Vagina (tissue), 2 donors: Measurements from ENCODE around the gene MB. TPM values are rescaled to one million over a fixed set of nuclear protein-coding genes. Genes with fewer than 3 reads are reported as not detected.
A peak's percentile ranks its signal among the peaks of the same experiment; 100 is the strongest.

Experiments used
- DNase-seq, 2 donors: peaks; one replicate each; pipeline ENCODE4 v3.0.0-alpha.2; 2017; ENCODE audit errors: extremely low spot score in 2 of 2
- H3K27ac ChIP-seq: fragments of 200-600 bp; sonication (generic); one replicate; pipeline ENCODE4 v1.5.1; 2019
- H3K27me3 ChIP-seq: fragments of 200-600 bp; sonication (generic); one replicate; pipeline ENCODE4 v1.5.1; 2019
- H3K36me3 ChIP-seq, 2 donors: fragments of 200-600 bp; sonication (generic); one replicate each; pipeline ENCODE4 v1.5.1; 2017 to 2019
- H3K4me1 ChIP-seq: fragments of 200-600 bp; sonication (generic); one replicate; pipeline ENCODE4 v1.5.1; 2019
- H3K4me3 ChIP-seq, 2 donors: fragments of 200-600 bp; sonication (generic); 1 replicate in 1 of 2; 2 replicates in 1 of 2; pipeline ENCODE4 v1.5.1; 2016 to 2019
- H3K9me3 ChIP-seq: fragments of 200-600 bp; sonication (generic); one replicate; pipeline ENCODE4 v1.5.1; 2019
- CTCF ChIP-seq, 3 experiments: fragments of 450-650 bp in 2 of 3; fragments of 200-600 bp in 1 of 3; sonication (generic) in 1 of 3; IDR thresholded peaks; one replicate each; pipeline ENCODE4 v1.5.1; 2017 to 2019; ENCODE audit warnings: antibody characterized with exemption in 3 of 3, mild to moderate bottlenecking in 2 of 3, moderate library complexity in 2 of 3
- POLR2A ChIP-seq, 2 donors: fragments of 450-650 bp; IDR thresholded peaks; one replicate each; pipeline ENCODE4 v1.6.1; 2017; ENCODE audit warnings: antibody characterized with exemption in 2 of 2, mild to moderate bottlenecking in 2 of 2, moderate library complexity in 2 of 2
- POLR2AphosphoS5 ChIP-seq, 2 donors: sonication (generic); formaldehyde crosslinking; IDR thresholded peaks; one replicate each; pipeline ENCODE4 v1.9.0; 2017; ENCODE audit warnings: antibody characterized with exemption in 2 of 2, mild to moderate bottlenecking in 2 of 2, low read depth in 1 of 2; ENCODE audit not compliant: insufficient read depth in 1 of 2
- intact Hi-C: fragments of 100-400 bp; cut with DNase I; formaldehyde crosslinking; loops from one replicate; pipeline ENCODE4 v1.15.1; 2023
- total RNA-seq: library from RNA; depleted of rRNA; stranded (reverse); fragments of >200 nt; gene quantifications from one replicate; pipeline ENCODE4 v1.2.3, GENCODE V29; 2016

The MB gene
- total RNA-seq, 1 donor from 2014 or later, result not detected

- no peak overlapping the region for H3K4me3 ChIP-seq
- intact Hi-C loops, result no loop called here
- TF ChIP-seq POLR2A (IDR thresholded peaks at IDR 0.05), result no peak
- TF ChIP-seq POLR2AphosphoS5 (IDR thresholded peaks at IDR 0.05; ENCODE audit: insufficient read depth in 1 of 2, low read depth in 1 of 2), result no peak
- TF ChIP-seq CTCF (IDR thresholded peaks at IDR 0.05), result no peak
- peaks cover 36% of the 10 kb centered on the region for H3K4me1 ChIP-seq
- H3K9me3 ChIP-seq, result no peaks in the 10 kb centered on the region
- H3K27me3 ChIP-seq, result no peaks in the 10 kb centered on the region
- no peak overlapping the region for H3K27ac ChIP-seq
- H3K36me3 ChIP-seq, result no peaks in the 10 kb centered on the region
- peak in 1 of 2 donors; percentile 61 for DNase-seq
Measured at GRCh38 chr22:35641494-35642120, 24.5 kb upstream of the MB start.

GRCh38 chr22:35638410-35638809 lies 21.3 kb upstream of the MB start:
- H3K27me3 ChIP-seq, result no peaks in the 10 kb centered on the region
- H3K4me1 ChIP-seq, result peaks cover 36% of the 10 kb centered on the region
- no peak for TF ChIP-seq POLR2A (IDR thresholded peaks at IDR 0.05)
- no peak for TF ChIP-seq CTCF (IDR thresholded peaks at IDR 0.05)
- TF ChIP-seq POLR2AphosphoS5 (IDR thresholded peaks at IDR 0.05; ENCODE audit: insufficient read depth in 1 of 2, low read depth in 1 of 2), result peak; percentile 57 to 83
- no peaks in the 10 kb centered on the region for H3K9me3 ChIP-seq
- peak overlapping the region; percentile 93 for H3K27ac ChIP-seq
- peak in 1 of 2 donors; percentile 93 for DNase-seq
- no peaks in the 10 kb centered on the region for H3K36me3 ChIP-seq
- H3K4me3 ChIP-seq, result peak overlapping the region in 1 of 2 donors; percentile 22
- intact Hi-C loops, result loop anchor here (10.0 kb wide), 1 partner anchor 486 kb away; no protein-coding TSS in a partner anchor

GRCh38 chr22:35638001-35638400 lies 20.9 kb upstream of the MB start:
- no peak for DNase-seq
- TF ChIP-seq CTCF (IDR thresholded peaks at IDR 0.05) (no peak), POLR2AphosphoS5 (IDR thresholded peaks at IDR 0.05; ENCODE audit: insufficient read depth in 1 of 2, low read depth in 1 of 2) (no peak), POLR2A (IDR thresholded peaks at IDR 0.05) (no peak)
- H3K4me3 ChIP-seq, result peak overlapping the region in 1 of 2 donors; percentile 22
- H3K27ac ChIP-seq, result peak overlapping the region; percentile 93
- H3K36me3 ChIP-seq, result no peaks in the 10 kb centered on the region
- H3K4me1 ChIP-seq, result peaks cover 36% of the 10 kb centered on the region
- no peaks in the 10 kb centered on the region for H3K27me3 ChIP-seq
- no peaks in the 10 kb centered on the region for H3K9me3 ChIP-seq
- intact Hi-C loops, result loop anchor here (10.0 kb wide), 1 partner anchor 487 kb away; no protein-coding TSS in a partner anchor

GRCh38 chr22:35637254-35637653 lies 20.1 kb upstream of the MB start:
- H3K9me3 ChIP-seq, result no peaks in the 10 kb centered on the region
- intact Hi-C loops, result loop anchor here (10.0 kb wide), 1 partner anchor 488 kb away; no protein-coding TSS in a partner anchor
- TF ChIP-seq POLR2AphosphoS5 (IDR thresholded peaks at IDR 0.05; ENCODE audit: insufficient read depth in 1 of 2, low read depth in 1 of 2), result no peak
- TF ChIP-seq CTCF (IDR thresholded peaks at IDR 0.05), result no peak
- TF ChIP-seq POLR2A (IDR thresholded peaks at IDR 0.05), result no peak
- no peak overlapping the region for H3K4me3 ChIP-seq
- no peak for DNase-seq
- H3K27ac ChIP-seq, result peak overlapping the region; percentile 93
- H3K4me1 ChIP-seq, result peaks cover 30% of the 10 kb centered on the region
- no peaks in the 10 kb centered on the region for H3K27me3 ChIP-seq
- no peaks in the 10 kb centered on the region for H3K36me3 ChIP-seq

GRCh38 chr22:35634943-35635540 lies 17.9 kb upstream of the MB start:
- Histone ChIP-seq H3K36me3 (no peaks in the 10 kb centered on the region), H3K4me3 (no peak overlapping the region), H3K27ac (no peak overlapping the region), H3K27me3 (no peaks in the 10 kb centered on the region), H3K9me3 (no peaks in the 10 kb centered on the region), H3K4me1 (peaks cover 30% of the 10 kb centered on the region)
- intact Hi-C loops, result loop anchor here (10.0 kb wide), 1 partner anchor 490 kb away; no protein-coding TSS in a partner anchor
- no peak for TF ChIP-seq POLR2AphosphoS5 (IDR thresholded peaks at IDR 0.05; ENCODE audit: insufficient read depth in 1 of 2, low read depth in 1 of 2)
- no peak for TF ChIP-seq POLR2A (IDR thresholded peaks at IDR 0.05)
- no peak for TF ChIP-seq CTCF (IDR thresholded peaks at IDR 0.05)
- no peak for DNase-seq
